Measurements from ENCODE around the gene HSPH1. TPM values are rescaled to one million over a fixed set of nuclear protein-coding genes. Genes with fewer than 3 reads are reported as not detected.
A peak's percentile ranks its signal among the peaks of the same experiment; 100 is the strongest.

Gene HSPH1
- total and polyA plus RNA-seq, 7 donors = 32.6 to 106 (median 72.6) TPM

- Histone ChIP-seq H3K36me3 (ENCODE audit: insufficient read depth in 1 of 2, low read depth in 1 of 2) (no peaks in the 10 kb centered on the region), H3K4me1 (peaks cover 14% of the 10 kb centered on the region), H3K27ac (no peak overlapping the region), H3K27me3 (ENCODE audit: insufficient read depth in 3 of 3, low read length in 2 of 3) (no peaks in the 10 kb centered on the region), H3K9me3 (no peaks in the 10 kb centered on the region), H3K4me3 (no peak overlapping the region)
- TF ChIP-seq CTCF (IDR thresholded peaks at IDR 0.05) = no peak
- no peak for DNase-seq
- intact Hi-C loops (cut with DNase I) = no loop called here
- no peak for ATAC-seq
Observed at GRCh38 chr13:31167490-31167889, 5.8 kb upstream of the HSPH1 start.

- 46 to 60% (median 51%) methylated on average over 3 of the region's 3 CpGs for WGBS, 3 donors
- ATAC-seq (peak in 3 of 4 donors; percentile 25 to 44 (median 36)), DNase-seq (no peak)
- Histone ChIP-seq H3K4me1 (peaks cover 14% of the 10 kb centered on the region), H3K9me3 (no peaks in the 10 kb centered on the region), H3K27me3 (ENCODE audit: insufficient read depth in 3 of 3, low read length in 2 of 3) (no peaks in the 10 kb centered on the region), H3K27ac (peak overlapping the region; percentile 56), H3K36me3 (ENCODE audit: insufficient read depth in 1 of 2, low read depth in 1 of 2) (no peaks in the 10 kb centered on the region), H3K4me3 (no peak overlapping the region)
- TF ChIP-seq CTCF (IDR thresholded peaks at IDR 0.05) = no peak
- intact Hi-C loops (cut with DNase I) = no loop called here
Observed at GRCh38 chr13:31166591-31166990, 4.9 kb upstream of the HSPH1 start.

GRCh38 chr13:31162151-31163008, 676 bp upstream of the HSPH1 start:
- 0 to 1% (median 0%) methylated on average over 34 of the region's 34 CpGs for WGBS, 3 donors
- DNase-seq (peak; percentile 96 to 98), ATAC-seq (peak; percentile 93 to 96 (median 95))
- H3K4me1 ChIP-seq = peaks cover 30% of the 10 kb centered on the region
- H3K27ac ChIP-seq = peak overlapping the region; percentile 92
- intact Hi-C loops (cut with DNase I) = loop anchor here in 1 of 2 donors (2.0 kb wide), 1 partner anchor 38 kb away; no protein-coding TSS in a partner anchor
- no peak for TF ChIP-seq CTCF (IDR thresholded peaks at IDR 0.05)
- peak overlapping the region; percentile 94 for H3K4me3 ChIP-seq
- H3K36me3 ChIP-seq (ENCODE audit: insufficient read depth in 1 of 2, low read depth in 1 of 2) = peaks cover 0 to 13% of the 10 kb centered on the region in 2 donors
- H3K9me3 ChIP-seq = no peaks in the 10 kb centered on the region
- H3K27me3 ChIP-seq (ENCODE audit: insufficient read depth in 3 of 3, low read length in 2 of 3) = no peaks in the 10 kb centered on the region

GRCh38 chr13:31160857-31161556, 697 bp downstream of the HSPH1 start:
- H3K27ac ChIP-seq = peak overlapping the region; percentile 92
- H3K36me3 ChIP-seq (ENCODE audit: insufficient read depth in 1 of 2, low read depth in 1 of 2) = peaks cover 0 to 26% of the 10 kb centered on the region in 2 donors
- DNase-seq (peak; percentile 57 to 75), ATAC-seq (peak in 2 of 4 donors; percentile 0 to 28)
- 0 to 1% (median 0%) methylated on average over 47 to 51 of the region's 51 CpGs for WGBS, 3 donors
- intact Hi-C loops (cut with DNase I) = no loop called here
- TF ChIP-seq CTCF (IDR thresholded peaks at IDR 0.05) = no peak
- peaks cover 30% of the 10 kb centered on the region for H3K4me1 ChIP-seq
- H3K27me3 ChIP-seq (ENCODE audit: insufficient read depth in 3 of 3, low read length in 2 of 3) = no peaks in the 10 kb centered on the region
- no peaks in the 10 kb centered on the region for H3K9me3 ChIP-seq
- peak overlapping the region; percentile 94 for H3K4me3 ChIP-seq
